Osteocyte (in vitro differentiated cells): Measurements from ENCODE around the gene COL1A2. TPM values are rescaled to one million over a fixed set of nuclear protein-coding genes. Genes with fewer than 3 reads are reported as not detected.
A peak's percentile ranks its signal among the peaks of the same experiment; 100 is the strongest.

Experiments
- DNase-seq: peaks from one replicate; pipeline ENCODE4 v3.0.0; 2021; ENCODE audit warnings: mixed read lengths; ENCODE audit not compliant: unreplicated experiment; ENCODE audit errors: extremely low spot score
- H3K27ac Mint-ChIP-seq: one replicate; pipeline ENCODE4 v1.8.0; 2021; ENCODE audit warnings: mild to moderate bottlenecking, mixed read lengths; ENCODE audit not compliant: unreplicated experiment
- H3K27me3 Mint-ChIP-seq: one replicate; pipeline ENCODE4 v1.8.0; 2021; ENCODE audit warnings: mixed read lengths; ENCODE audit not compliant: unreplicated experiment
- H3K36me3 Mint-ChIP-seq: one replicate; pipeline ENCODE4 v1.8.0; 2021; ENCODE audit warnings: mixed read lengths; ENCODE audit not compliant: unreplicated experiment
- H3K4me1 Mint-ChIP-seq: one replicate; pipeline ENCODE4 v1.8.0; 2021; ENCODE audit warnings: mixed read lengths; ENCODE audit not compliant: unreplicated experiment
- H3K4me3 Mint-ChIP-seq: one replicate; pipeline ENCODE4 v1.8.0; 2021; ENCODE audit warnings: mild to moderate bottlenecking, moderate library complexity, mixed read lengths; ENCODE audit not compliant: unreplicated experiment
- H3K9me3 Mint-ChIP-seq: one replicate; pipeline ENCODE4 v1.8.0; 2021; ENCODE audit warnings: mixed read lengths; ENCODE audit not compliant: unreplicated experiment
- CTCF ChIP-seq: fragments of 200-600 bp; sonication (generic); IDR thresholded peaks from 2 replicates; pipeline ENCODE4 v1.5.0; 2021; ENCODE audit warnings: antibody characterized with exemption, mild to moderate bottlenecking, moderate library complexity
- total RNA-seq: library from RNA; stranded (reverse); gene quantifications from 2 replicates; pipeline ENCODE4 v1.2.1, GENCODE V29; 2021

COL1A2 gene
- total RNA-seq, 1 donor from 2014 or later = 7,492 TPM

GRCh38 chr7:94411188-94411466 lies 16.4 kb downstream of the COL1A2 start:
- no peak for TF ChIP-seq CTCF
- H3K4me1 Mint-ChIP-seq = peaks cover 94% of the 10 kb centered on the region
- H3K27me3 Mint-ChIP-seq = no peaks in the 10 kb centered on the region
- H3K4me3 Mint-ChIP-seq = no peak overlapping the region
- peak overlapping the region; percentile 89 for H3K27ac Mint-ChIP-seq
- no peak for DNase-seq
- peaks cover 90% of the 10 kb centered on the region for H3K36me3 Mint-ChIP-seq
- H3K9me3 Mint-ChIP-seq = no peaks in the 10 kb centered on the region

GRCh38 chr7:94412762-94413322 lies 18.1 kb downstream of the COL1A2 start:
- Mint-ChIP-seq H3K9me3 (no peaks in the 10 kb centered on the region), H3K27ac (peak overlapping the region; percentile 89), H3K27me3 (no peaks in the 10 kb centered on the region), H3K4me3 (no peak overlapping the region), H3K36me3 (peaks cover 93% of the 10 kb centered on the region), H3K4me1 (peaks cover 93% of the 10 kb centered on the region)
- no peak for DNase-seq
- TF ChIP-seq CTCF = no peak

- TF ChIP-seq CTCF = no peak
- Mint-ChIP-seq H3K27me3 (no peaks in the 10 kb centered on the region), H3K9me3 (no peaks in the 10 kb centered on the region), H3K4me3 (peak overlapping the region; percentile 1), H3K27ac (peak overlapping the region; percentile 71), H3K36me3 (peaks cover 93% of the 10 kb centered on the region), H3K4me1 (peaks cover 93% of the 10 kb centered on the region)
- DNase-seq = no peak
These were observed 19.8 kb downstream of the COL1A2 start for GRCh38 chr7:94414481-94414880.

GRCh38 chr7:94414980-94415379 lies 20.3 kb downstream of the COL1A2 start:
- peaks cover 93% of the 10 kb centered on the region for H3K4me1 Mint-ChIP-seq
- no peak for DNase-seq
- peaks cover 92% of the 10 kb centered on the region for H3K36me3 Mint-ChIP-seq
- no peak for TF ChIP-seq CTCF
- no peaks in the 10 kb centered on the region for H3K9me3 Mint-ChIP-seq
- H3K4me3 Mint-ChIP-seq = no peak overlapping the region
- H3K27me3 Mint-ChIP-seq = no peaks in the 10 kb centered on the region
- H3K27ac Mint-ChIP-seq = peak overlapping the region; percentile 71

GRCh38 chr7:94417306-94417705 lies 22.6 kb downstream of the COL1A2 start:
- Mint-ChIP-seq H3K27me3 (no peaks in the 10 kb centered on the region), H3K36me3 (peaks cover 93% of the 10 kb centered on the region), H3K27ac (peak overlapping the region; percentile 76), H3K4me1 (peaks cover 93% of the 10 kb centered on the region), H3K4me3 (no peak overlapping the region), H3K9me3 (no peaks in the 10 kb centered on the region)
- DNase-seq = no peak
- no peak for TF ChIP-seq CTCF
